WTC11 (cell line): ENCODE data around the gene CBX6.

ENCODE experiments used
- AR ChIP-seq: fragments of 250-450 bp; sonication (Bioruptor Pico); IDR thresholded peaks from 2 replicates; pipeline ENCODE4 v1.9.0; 2021; ENCODE audit warnings: mild to moderate bottlenecking
- CTCF ChIP-seq: fragments of 200-600 bp; IDR thresholded peaks from 2 replicates; pipeline ENCODE4 v1.8.0; 2022; ENCODE audit warnings: antibody characterized with exemption
- GRHL2 ChIP-seq: fragments of 250-450 bp; sonication (Bioruptor Pico); IDR thresholded peaks from 2 replicates; pipeline ENCODE4 v1.8.0; 2022; ENCODE audit warnings: mild to moderate bottlenecking, moderate library complexity; ENCODE audit not compliant: insufficient replicate concordance, severe bottlenecking
- IRF2 ChIP-seq: sonication (generic); formaldehyde crosslinking; IDR thresholded peaks from 2 replicates; pipeline ENCODE4 v1.8.0; 2022; ENCODE audit warnings: low read depth, missing genetic modification reagents, borderline replicate concordance
- JUN ChIP-seq: sonication (generic); formaldehyde crosslinking; IDR thresholded peaks from 2 replicates; pipeline ENCODE4 v1.8.0; 2023; ENCODE audit warnings: mild to moderate bottlenecking, missing genetic modification reagents
- NFYB ChIP-seq: sonication (generic); formaldehyde crosslinking; conservative IDR thresholded peaks from 2 replicates; pipeline ENCODE4 v1.8.0; 2022; ENCODE audit warnings: low read depth, missing genetic modification reagents
- OVOL2 ChIP-seq: fragments of 250-450 bp; sonication (Bioruptor Pico); IDR thresholded peaks from 2 replicates; pipeline ENCODE4 v1.9.0; 2021; ENCODE audit warnings: mild to moderate bottlenecking, borderline replicate concordance
- SP1 ChIP-seq: sonication (generic); formaldehyde crosslinking; conservative IDR thresholded peaks from 2 replicates; pipeline ENCODE4 v1.8.1; 2022; ENCODE audit warnings: missing genetic modification reagents
- ZNF121 ChIP-seq: sonication (generic); formaldehyde crosslinking; IDR thresholded peaks from 2 replicates; pipeline ENCODE4 v1.8.0; 2023; ENCODE audit warnings: missing genetic modification reagents
- ZNF138 ChIP-seq: sonication (generic); formaldehyde crosslinking; conservative IDR thresholded peaks from 2 replicates; pipeline ENCODE4 v1.8.1; 2022; ENCODE audit warnings: mild to moderate bottlenecking, moderate library complexity, missing genetic modification reagents
- TF ChIP-seq, protein P1 (sequence below): sonication (generic); formaldehyde crosslinking; IDR thresholded peaks from 2 replicates; pipeline ENCODE4 v1.8.1; 2023; ENCODE audit warnings: mild to moderate bottlenecking, missing genetic modification reagents, borderline replicate concordance
- TF ChIP-seq, protein P2 (sequence below): sonication (generic); formaldehyde crosslinking; IDR thresholded peaks from 2 replicates; pipeline ENCODE4 v1.8.0; 2022; ENCODE audit warnings: mild to moderate bottlenecking, missing genetic modification reagents
- TF ChIP-seq, protein P3 (sequence below): sonication (generic); formaldehyde crosslinking; IDR thresholded peaks from 2 replicates; pipeline ENCODE4 v1.8.1; 2023; ENCODE audit warnings: mild to moderate bottlenecking, missing genetic modification reagents, moderate library complexity
- TF ChIP-seq, protein P4 (sequence below): sonication (generic); formaldehyde crosslinking; conservative IDR thresholded peaks from 2 replicates; pipeline ENCODE4 v1.8.1; 2022; ENCODE audit warnings: mild to moderate bottlenecking, missing genetic modification reagents

- TF ChIP-seq CTCF (no peak), ZNF138 (CRISPR knock-in tag) (no peak), SP1 (no peak), AR (CRISPR knock-in tag) (no peak), IRF2 (CRISPR knock-in tag) (no peak), NFYB (CRISPR knock-in tag) (no peak), JUN (CRISPR knock-in tag) (no peak), ZNF121 (no peak), GRHL2 (CRISPR knock-in tag) (no peak), OVOL2 (no peak)
- TF ChIP-seq, protein P1, sequence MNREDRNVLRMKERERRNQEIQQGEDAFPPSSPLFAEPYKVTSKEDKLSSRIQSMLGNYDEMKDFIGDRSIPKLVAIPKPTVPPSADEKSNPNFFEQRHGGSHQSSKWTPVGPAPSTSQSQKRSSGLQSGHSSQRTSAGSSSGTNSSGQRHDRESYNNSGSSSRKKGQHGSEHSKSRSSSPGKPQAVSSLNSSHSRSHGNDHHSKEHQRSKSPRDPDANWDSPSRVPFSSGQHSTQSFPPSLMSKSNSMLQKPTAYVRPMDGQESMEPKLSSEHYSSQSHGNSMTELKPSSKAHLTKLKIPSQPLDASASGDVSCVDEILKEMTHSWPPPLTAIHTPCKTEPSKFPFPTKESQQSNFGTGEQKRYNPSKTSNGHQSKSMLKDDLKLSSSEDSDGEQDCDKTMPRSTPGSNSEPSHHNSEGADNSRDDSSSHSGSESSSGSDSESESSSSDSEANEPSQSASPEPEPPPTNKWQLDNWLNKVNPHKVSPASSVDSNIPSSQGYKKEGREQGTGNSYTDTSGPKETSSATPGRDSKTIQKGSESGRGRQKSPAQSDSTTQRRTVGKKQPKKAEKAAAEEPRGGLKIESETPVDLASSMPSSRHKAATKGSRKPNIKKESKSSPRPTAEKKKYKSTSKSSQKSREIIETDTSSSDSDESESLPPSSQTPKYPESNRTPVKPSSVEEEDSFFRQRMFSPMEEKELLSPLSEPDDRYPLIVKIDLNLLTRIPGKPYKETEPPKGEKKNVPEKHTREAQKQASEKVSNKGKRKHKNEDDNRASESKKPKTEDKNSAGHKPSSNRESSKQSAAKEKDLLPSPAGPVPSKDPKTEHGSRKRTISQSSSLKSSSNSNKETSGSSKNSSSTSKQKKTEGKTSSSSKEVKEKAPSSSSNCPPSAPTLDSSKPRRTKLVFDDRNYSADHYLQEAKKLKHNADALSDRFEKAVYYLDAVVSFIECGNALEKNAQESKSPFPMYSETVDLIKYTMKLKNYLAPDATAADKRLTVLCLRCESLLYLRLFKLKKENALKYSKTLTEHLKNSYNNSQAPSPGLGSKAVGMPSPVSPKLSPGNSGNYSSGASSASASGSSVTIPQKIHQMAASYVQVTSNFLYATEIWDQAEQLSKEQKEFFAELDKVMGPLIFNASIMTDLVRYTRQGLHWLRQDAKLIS (CRISPR knock-in tag) = no peak
- TF ChIP-seq, protein P2, sequence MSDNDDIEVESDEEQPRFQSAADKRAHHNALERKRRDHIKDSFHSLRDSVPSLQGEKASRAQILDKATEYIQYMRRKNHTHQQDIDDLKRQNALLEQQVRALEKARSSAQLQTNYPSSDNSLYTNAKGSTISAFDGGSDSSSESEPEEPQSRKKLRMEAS = no peak
- TF ChIP-seq, protein P3, sequence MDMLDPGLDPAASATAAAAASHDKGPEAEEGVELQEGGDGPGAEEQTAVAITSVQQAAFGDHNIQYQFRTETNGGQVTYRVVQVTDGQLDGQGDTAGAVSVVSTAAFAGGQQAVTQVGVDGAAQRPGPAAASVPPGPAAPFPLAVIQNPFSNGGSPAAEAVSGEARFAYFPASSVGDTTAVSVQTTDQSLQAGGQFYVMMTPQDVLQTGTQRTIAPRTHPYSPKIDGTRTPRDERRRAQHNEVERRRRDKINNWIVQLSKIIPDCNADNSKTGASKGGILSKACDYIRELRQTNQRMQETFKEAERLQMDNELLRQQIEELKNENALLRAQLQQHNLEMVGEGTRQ (CRISPR knock-in tag) = no peak
- TF ChIP-seq, protein P4, sequence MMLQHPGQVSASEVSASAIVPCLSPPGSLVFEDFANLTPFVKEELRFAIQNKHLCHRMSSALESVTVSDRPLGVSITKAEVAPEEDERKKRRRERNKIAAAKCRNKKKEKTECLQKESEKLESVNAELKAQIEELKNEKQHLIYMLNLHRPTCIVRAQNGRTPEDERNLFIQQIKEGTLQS = no peak
Observed at GRCh38 chr22:38853196-38853651, 18.8 kb downstream of the CBX6 start.
